ENCODE results near the gene SMIM36.
"Not testable (repeated sequence)": the region's sequence is repeated elsewhere in the genome, so short reads cannot be mapped to it uniquely, and the experiment has no call there.

SMIM36 gene

DNA sequence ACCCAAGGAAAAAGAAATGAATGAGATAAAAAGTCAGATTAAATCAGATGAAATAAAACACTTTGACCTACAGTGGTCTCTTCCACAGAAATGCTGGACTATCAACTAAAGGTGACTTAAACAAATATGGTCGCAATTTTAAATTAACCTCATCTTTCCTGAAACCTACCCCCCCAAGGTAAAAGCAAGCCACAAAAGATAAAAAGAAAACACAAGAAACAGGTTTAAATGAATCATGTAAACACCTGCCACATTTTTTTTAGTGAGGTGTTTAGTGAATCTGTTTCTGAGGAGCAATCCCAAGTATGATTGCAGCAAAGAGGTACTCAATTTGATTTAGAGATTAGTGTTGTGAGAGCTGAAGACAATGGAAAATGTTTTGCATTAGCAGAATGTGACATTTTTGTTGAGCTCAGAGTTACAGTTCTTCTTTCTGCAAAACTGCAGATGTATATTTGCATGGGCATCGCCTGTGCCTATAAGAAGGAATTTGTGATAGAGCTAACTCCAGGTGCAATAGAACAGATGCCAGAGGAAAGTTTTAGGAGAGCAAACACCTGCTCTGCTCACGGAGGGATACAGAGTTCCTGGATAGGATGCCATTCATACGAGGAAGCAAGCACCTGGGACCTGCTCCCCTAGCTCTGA, 86.2 kb downstream of the SMIM36 start:
- Histone ChIP-seq H4K20me1 (ENCODE audit: insufficient read depth, low read length, poor library complexity, severe bottlenecking) (no peaks in the 10 kb centered on the region), H3F3A (ENCODE audit: low read depth) (no peaks in the 10 kb centered on the region), H3K79me2 (ENCODE audit: insufficient read depth, low read length) (peaks cover 16% of the 10 kb centered on the region), H3K36me3 (ENCODE audit: insufficient read depth, low read length) (no peaks in the 10 kb centered on the region), H3K9ac (ENCODE audit: low read depth, low read length, poor library complexity, severe bottlenecking) (no peak overlapping the region), H3K9me3 (ENCODE audit: insufficient read depth, low read depth, low read length) (no peaks in the 10 kb centered on the region), H3K27me3 (ENCODE audit: insufficient read depth, low read length, poor library complexity, severe bottlenecking) (no peaks in the 10 kb centered on the region), H3K9me2 (replicated peaks; ENCODE audit: low read depth, low read length) (no peaks in the 10 kb centered on the region), H2AFZ (ENCODE audit: low read length) (no peak overlapping the region), H3K4me2 (ENCODE audit: low read depth, low read length, poor library complexity, severe bottlenecking) (no peak overlapping the region), H3K4me3 (ENCODE audit: low read length, poor library complexity, severe bottlenecking) (no peak overlapping the region), H3K4me1 (ENCODE audit: insufficient read depth, low read length, poor library complexity, severe bottlenecking) (peaks cover 4% of the 10 kb centered on the region)
- TF ChIP-seq, protein P1, sequence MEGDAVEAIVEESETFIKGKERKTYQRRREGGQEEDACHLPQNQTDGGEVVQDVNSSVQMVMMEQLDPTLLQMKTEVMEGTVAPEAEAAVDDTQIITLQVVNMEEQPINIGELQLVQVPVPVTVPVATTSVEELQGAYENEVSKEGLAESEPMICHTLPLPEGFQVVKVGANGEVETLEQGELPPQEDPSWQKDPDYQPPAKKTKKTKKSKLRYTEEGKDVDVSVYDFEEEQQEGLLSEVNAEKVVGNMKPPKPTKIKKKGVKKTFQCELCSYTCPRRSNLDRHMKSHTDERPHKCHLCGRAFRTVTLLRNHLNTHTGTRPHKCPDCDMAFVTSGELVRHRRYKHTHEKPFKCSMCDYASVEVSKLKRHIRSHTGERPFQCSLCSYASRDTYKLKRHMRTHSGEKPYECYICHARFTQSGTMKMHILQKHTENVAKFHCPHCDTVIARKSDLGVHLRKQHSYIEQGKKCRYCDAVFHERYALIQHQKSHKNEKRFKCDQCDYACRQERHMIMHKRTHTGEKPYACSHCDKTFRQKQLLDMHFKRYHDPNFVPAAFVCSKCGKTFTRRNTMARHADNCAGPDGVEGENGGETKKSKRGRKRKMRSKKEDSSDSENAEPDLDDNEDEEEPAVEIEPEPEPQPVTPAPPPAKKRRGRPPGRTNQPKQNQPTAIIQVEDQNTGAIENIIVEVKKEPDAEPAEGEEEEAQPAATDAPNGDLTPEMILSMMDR (conservative IDR thresholded peaks at IDR 0.05; ENCODE audit: low read length), result no peak
- no peak for TF ChIP-seq EZH2phosphoT487 (IDR thresholded peaks at IDR 0.05; ENCODE audit: borderline replicate concordance)

DNA sequence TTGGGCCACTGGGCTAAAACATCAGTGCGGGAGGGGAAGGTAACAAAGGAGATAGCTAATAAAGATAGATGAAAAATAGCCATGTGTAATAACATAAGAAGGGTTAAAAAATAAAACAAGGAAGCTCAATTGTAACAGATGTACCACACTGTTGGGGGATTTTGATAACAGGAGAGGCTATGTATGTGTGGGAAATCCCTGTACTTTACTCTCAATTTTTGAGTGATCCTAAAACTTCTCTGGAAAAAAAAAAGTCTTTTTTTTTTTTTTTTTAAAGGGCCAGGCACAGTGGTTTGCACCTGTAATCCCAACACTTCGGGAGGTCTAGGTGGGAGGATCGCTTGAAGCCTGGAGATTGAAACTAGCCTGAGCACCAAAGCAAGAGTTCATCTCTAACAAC, 87.7 kb downstream of the SMIM36 start:
- TF ChIP-seq, protein P1 (conservative IDR thresholded peaks at IDR 0.05; ENCODE audit: low read length), result no peak
- TF ChIP-seq EZH2phosphoT487 (IDR thresholded peaks at IDR 0.05; ENCODE audit: borderline replicate concordance), result no peak
- no peak overlapping the region for H3K4me2 ChIP-seq (ENCODE audit: low read depth, low read length, poor library complexity, severe bottlenecking)
- no peaks in the 10 kb centered on the region for H3F3A ChIP-seq (ENCODE audit: low read depth)
- no peak overlapping the region for H2AFZ ChIP-seq (ENCODE audit: low read length)
- no peaks in the 10 kb centered on the region for H3K9me3 ChIP-seq (ENCODE audit: insufficient read depth, low read depth, low read length)
- H4K20me1 ChIP-seq (ENCODE audit: insufficient read depth, low read length, poor library complexity, severe bottlenecking), result peaks cover 8% of the 10 kb centered on the region
- H3K4me1 ChIP-seq (ENCODE audit: insufficient read depth, low read length, poor library complexity, severe bottlenecking), result peaks cover 16% of the 10 kb centered on the region
- peaks cover 30% of the 10 kb centered on the region for H3K79me2 ChIP-seq (ENCODE audit: insufficient read depth, low read length)
- H3K36me3 ChIP-seq (ENCODE audit: insufficient read depth, low read length), result no peaks in the 10 kb centered on the region
- H3K27me3 ChIP-seq (ENCODE audit: insufficient read depth, low read length, poor library complexity, severe bottlenecking), result no peaks in the 10 kb centered on the region
- no peak overlapping the region for H3K9ac ChIP-seq (ENCODE audit: low read depth, low read length, poor library complexity, severe bottlenecking)
- H3K9me2 ChIP-seq (replicated peaks; ENCODE audit: low read depth, low read length), result no peaks in the 10 kb centered on the region
- no peak overlapping the region for H3K4me3 ChIP-seq (ENCODE audit: low read length, poor library complexity, severe bottlenecking)

DNA sequence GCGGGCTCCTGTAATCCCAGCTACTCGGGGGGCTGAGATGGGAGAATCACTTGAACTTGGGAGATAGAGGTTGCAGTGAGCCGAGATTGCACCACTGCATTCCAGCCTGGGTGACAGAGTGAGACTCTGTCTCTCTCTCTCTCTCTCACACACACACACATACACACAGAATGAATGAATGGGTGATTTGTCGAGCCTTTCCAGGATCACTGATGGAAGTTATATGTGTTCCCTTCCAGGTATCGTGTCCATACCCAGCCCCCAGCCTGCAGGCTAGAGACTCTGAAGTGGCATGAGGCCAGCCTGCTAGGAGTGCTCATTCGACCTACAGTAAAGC, 88.5 kb downstream of the SMIM36 start:
- Histone ChIP-seq H3K79me2 (ENCODE audit: insufficient read depth, low read length) (peaks cover 30% of the 10 kb centered on the region), H4K20me1 (ENCODE audit: insufficient read depth, low read length, poor library complexity, severe bottlenecking) (peaks cover 10% of the 10 kb centered on the region), H3K4me1 (ENCODE audit: insufficient read depth, low read length, poor library complexity, severe bottlenecking) (peaks cover 16% of the 10 kb centered on the region)
- H3K9me2 ChIP-seq (replicated peaks; ENCODE audit: low read depth, low read length); H3K4me2 ChIP-seq (ENCODE audit: low read depth, low read length, poor library complexity, severe bottlenecking); H3K9ac ChIP-seq (ENCODE audit: low read depth, low read length, poor library complexity, severe bottlenecking); H2AFZ ChIP-seq (ENCODE audit: low read length); H3F3A ChIP-seq (ENCODE audit: low read depth); H3K4me3 ChIP-seq (ENCODE audit: low read length, poor library complexity, severe bottlenecking); H3K36me3 ChIP-seq (ENCODE audit: insufficient read depth, low read length); H3K27me3 ChIP-seq (ENCODE audit: insufficient read depth, low read length, poor library complexity, severe bottlenecking); H3K9me3 ChIP-seq (ENCODE audit: insufficient read depth, low read depth, low read length): not testable (repeated sequence)
